GM23338 (cell line): ENCODE data around the gene APOB. TPM values are rescaled to one million over a fixed set of nuclear protein-coding genes. Genes with fewer than 3 reads are reported as not detected.

Source experiments
- ATAC-seq: fragments of 200-7000 bp; cut with Tn5 transposase; 3 replicates; pipeline ENCODE4 v1.9.1; 2020
- DNase-seq: peaks from one replicate; pipeline ENCODE4 v3.0.0-alpha.2; 2015; ENCODE audit warnings: low spot score
- H2AFZ ChIP-seq: fragments of 200-600 bp; sonication (generic); 2 replicates; pipeline ENCODE4 v1.8.0; 2016; ENCODE audit warnings: antibody characterized with exemption, mild to moderate bottlenecking, moderate library complexity
- H3F3A ChIP-seq: fragments of 200-600 bp; sonication (generic); replicated peaks from 2 replicates; pipeline ENCODE4 v1.8.0; 2017; ENCODE audit warnings: antibody characterized with exemption, mixed run types, low read depth
- H3K27ac ChIP-seq: fragments of 200-600 bp; sonication (generic); 2 replicates; pipeline ENCODE4 v1.6.1; 2016; ENCODE audit warnings: low read depth
- H3K27me3 ChIP-seq: fragments of 200-600 bp; sonication (generic); 2 replicates; pipeline ENCODE4 v1.8.0; 2016; ENCODE audit warnings: mild to moderate bottlenecking, mixed run types, moderate library complexity; ENCODE audit not compliant: insufficient read depth
- H3K36me3 ChIP-seq: fragments of 200-600 bp; sonication (generic); 2 replicates; pipeline ENCODE4 v1.8.0; 2016; ENCODE audit warnings: mild to moderate bottlenecking; ENCODE audit not compliant: insufficient read depth
- H3K4me1 ChIP-seq: fragments of 200-600 bp; sonication (generic); 2 replicates; pipeline ENCODE4 v1.8.0; 2016; ENCODE audit warnings: mild to moderate bottlenecking, moderate library complexity; ENCODE audit not compliant: insufficient read depth
- H3K4me2 ChIP-seq: fragments of 200-600 bp; sonication (generic); 2 replicates; pipeline ENCODE4 v1.7.1; 2017; ENCODE audit warnings: mixed run types
- H3K4me3 ChIP-seq: fragments of 200-600 bp; sonication (generic); 2 replicates; pipeline ENCODE4 v1.6.1; 2016; ENCODE audit warnings: mixed run types
- H3K79me2 ChIP-seq: fragments of 200-600 bp; sonication (generic); replicated peaks from 2 replicates; pipeline ENCODE4 v1.8.0; 2017; ENCODE audit warnings: mild to moderate bottlenecking; ENCODE audit not compliant: insufficient read depth
- H3K9me2 ChIP-seq: fragments of 200-600 bp; sonication (generic); 2 replicates; pipeline ENCODE4 v1.8.0; 2017; ENCODE audit not compliant: insufficient read depth
- H4K20me1 ChIP-seq: fragments of 200-600 bp; sonication (generic); replicated peaks from 2 replicates; pipeline ENCODE4 v1.8.0; 2017; ENCODE audit warnings: mild to moderate bottlenecking; ENCODE audit not compliant: insufficient read depth
- H3K27ac Mint-ChIP-seq: 2 replicates; pipeline ENCODE4 v1.8.0; 2020; ENCODE audit warnings: inconsistent platforms, mild to moderate bottlenecking, moderate library complexity, mixed read lengths
- H3K27me3 Mint-ChIP-seq: 3 replicates; pipeline ENCODE4 v1.8.0; 2022; ENCODE audit warnings: low read depth, mild to moderate bottlenecking, moderate library complexity, mixed read lengths, inconsistent platforms; ENCODE audit not compliant: insufficient read depth, poor library complexity
- H3K36me3 Mint-ChIP-seq: 3 replicates; pipeline ENCODE4 v1.8.0; 2021; ENCODE audit warnings: low read depth, mild to moderate bottlenecking, inconsistent platforms, moderate library complexity, mixed read lengths
- H3K4me1 Mint-ChIP-seq: 3 replicates; pipeline ENCODE4 v1.8.0; 2020; ENCODE audit warnings: mild to moderate bottlenecking, inconsistent platforms, mixed read lengths
- H3K4me3 Mint-ChIP-seq: 3 replicates; pipeline ENCODE4 v1.8.0; 2021; ENCODE audit warnings: moderate library complexity, mild to moderate bottlenecking, inconsistent platforms, mixed read lengths
- H3K9me3 Mint-ChIP-seq: 3 replicates; pipeline ENCODE4 v1.8.0; 2020; ENCODE audit warnings: moderate library complexity, mild to moderate bottlenecking, inconsistent platforms, mixed read lengths
- EZH2 ChIP-seq: fragments of 200-600 bp; sonication (generic); IDR thresholded peaks from one replicate; pipeline ENCODE4 v1.8.0; 2017; ENCODE audit warnings: antibody characterized with exemption, mild to moderate bottlenecking, low read depth; ENCODE audit not compliant: unreplicated experiment
- JUNB ChIP-seq: IDR thresholded peaks from one replicate; pipeline ENCODE4 v1.6.1; 2016; ENCODE audit warnings: antibody characterized with exemption; ENCODE audit not compliant: unreplicated experiment
- NANOG ChIP-seq: IDR thresholded peaks from 2 replicates; pipeline ENCODE4 v1.6.1; 2016; ENCODE audit warnings: antibody characterized with exemption, borderline replicate concordance
- POLR2AphosphoS5 ChIP-seq: IDR thresholded peaks from 2 replicates; pipeline ENCODE4 v1.6.1; 2016; ENCODE audit warnings: antibody characterized with exemption, low read depth
- ZNF331 ChIP-seq: fragments of 250-450 bp; sonication (Bioruptor Pico); IDR thresholded peaks from 2 replicates; pipeline ENCODE4 v1.5.0; 2020; ENCODE audit warnings: low read depth, mild to moderate bottlenecking, moderate library complexity
- polyA plus RNA-seq: library from polyadenylated mRNA; unstranded; fragments of >200 nt; fragmentation: Nextera tagmentation; extraction: Ambion mirVana; gene quantifications from 2 replicates; pipeline ENCODE4 v1.2.1, GENCODE V29; 2016
- total RNA-seq: library from RNA; depleted of rRNA; stranded (reverse); fragments of >200 nt; shearing (Covaris generic); gene quantifications from 2 replicates; pipeline ENCODE4 v1.2.3, GENCODE V29; 2014
- TF ChIP-seq, protein P1 (sequence below): IDR thresholded peaks from 2 replicates; pipeline ENCODE4 v1.6.1; 2016; ENCODE audit warnings: antibody characterized with exemption
- TF ChIP-seq, protein P2 (sequence below): IDR thresholded peaks from one replicate; pipeline ENCODE4 v1.6.1; 2018; ENCODE audit warnings: antibody characterized with exemption; ENCODE audit not compliant: unreplicated experiment
- TF ChIP-seq, protein P3 (sequence below), 2 experiments: fragments of 200-600 bp in 1 of 2; sonication (generic) in 1 of 2; conservative IDR thresholded peaks; 2 replicates each; pipeline versions ENCODE4 v1.5.1 to v1.6.1; 2016 to 2017; ENCODE audit warnings: antibody characterized with exemption in 2 of 2, low read depth in 2 of 2, mild to moderate bottlenecking in 2 of 2, moderate library complexity in 1 of 2

The APOB gene
- total and polyA plus RNA-seq, 2 experiments from 2014 or later: 0.08 to 0.56 TPM

DNA sequence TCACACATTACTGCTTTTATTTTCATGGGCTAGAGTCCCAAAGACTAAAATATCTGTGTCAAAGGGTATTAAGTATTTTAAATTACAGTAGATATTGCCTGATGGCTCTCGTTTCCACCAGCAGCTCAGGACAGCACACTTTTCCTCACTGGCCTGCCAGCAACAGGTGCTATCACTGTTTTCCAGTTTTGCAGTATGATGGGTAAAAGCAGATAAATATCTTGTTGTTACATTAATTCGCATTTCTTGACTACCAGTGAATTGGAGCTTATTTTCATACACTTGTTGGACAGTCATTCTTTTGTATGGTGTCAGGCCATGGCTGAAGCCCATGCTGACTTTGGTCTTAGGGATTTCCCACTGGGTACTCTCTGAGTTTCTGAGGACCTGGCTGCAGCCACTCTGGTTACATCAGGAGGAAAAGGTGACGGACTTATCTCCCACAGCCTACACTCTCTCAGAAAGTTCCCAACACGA is 4.8 kb downstream of the APOB start:
- TF ChIP-seq EZH2: no peak
- no peak for TF ChIP-seq NANOG
- TF ChIP-seq ZNF331 (CRISPR knock-in tag): no peak
- TF ChIP-seq, protein P1, sequence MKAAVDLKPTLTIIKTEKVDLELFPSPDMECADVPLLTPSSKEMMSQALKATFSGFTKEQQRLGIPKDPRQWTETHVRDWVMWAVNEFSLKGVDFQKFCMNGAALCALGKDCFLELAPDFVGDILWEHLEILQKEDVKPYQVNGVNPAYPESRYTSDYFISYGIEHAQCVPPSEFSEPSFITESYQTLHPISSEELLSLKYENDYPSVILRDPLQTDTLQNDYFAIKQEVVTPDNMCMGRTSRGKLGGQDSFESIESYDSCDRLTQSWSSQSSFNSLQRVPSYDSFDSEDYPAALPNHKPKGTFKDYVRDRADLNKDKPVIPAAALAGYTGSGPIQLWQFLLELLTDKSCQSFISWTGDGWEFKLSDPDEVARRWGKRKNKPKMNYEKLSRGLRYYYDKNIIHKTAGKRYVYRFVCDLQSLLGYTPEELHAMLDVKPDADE: no peak
- TF ChIP-seq, protein P2, sequence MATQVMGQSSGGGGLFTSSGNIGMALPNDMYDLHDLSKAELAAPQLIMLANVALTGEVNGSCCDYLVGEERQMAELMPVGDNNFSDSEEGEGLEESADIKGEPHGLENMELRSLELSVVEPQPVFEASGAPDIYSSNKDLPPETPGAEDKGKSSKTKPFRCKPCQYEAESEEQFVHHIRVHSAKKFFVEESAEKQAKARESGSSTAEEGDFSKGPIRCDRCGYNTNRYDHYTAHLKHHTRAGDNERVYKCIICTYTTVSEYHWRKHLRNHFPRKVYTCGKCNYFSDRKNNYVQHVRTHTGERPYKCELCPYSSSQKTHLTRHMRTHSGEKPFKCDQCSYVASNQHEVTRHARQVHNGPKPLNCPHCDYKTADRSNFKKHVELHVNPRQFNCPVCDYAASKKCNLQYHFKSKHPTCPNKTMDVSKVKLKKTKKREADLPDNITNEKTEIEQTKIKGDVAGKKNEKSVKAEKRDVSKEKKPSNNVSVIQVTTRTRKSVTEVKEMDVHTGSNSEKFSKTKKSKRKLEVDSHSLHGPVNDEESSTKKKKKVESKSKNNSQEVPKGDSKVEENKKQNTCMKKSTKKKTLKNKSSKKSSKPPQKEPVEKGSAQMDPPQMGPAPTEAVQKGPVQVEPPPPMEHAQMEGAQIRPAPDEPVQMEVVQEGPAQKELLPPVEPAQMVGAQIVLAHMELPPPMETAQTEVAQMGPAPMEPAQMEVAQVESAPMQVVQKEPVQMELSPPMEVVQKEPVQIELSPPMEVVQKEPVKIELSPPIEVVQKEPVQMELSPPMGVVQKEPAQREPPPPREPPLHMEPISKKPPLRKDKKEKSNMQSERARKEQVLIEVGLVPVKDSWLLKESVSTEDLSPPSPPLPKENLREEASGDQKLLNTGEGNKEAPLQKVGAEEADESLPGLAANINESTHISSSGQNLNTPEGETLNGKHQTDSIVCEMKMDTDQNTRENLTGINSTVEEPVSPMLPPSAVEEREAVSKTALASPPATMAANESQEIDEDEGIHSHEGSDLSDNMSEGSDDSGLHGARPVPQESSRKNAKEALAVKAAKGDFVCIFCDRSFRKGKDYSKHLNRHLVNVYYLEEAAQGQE: no peak
- TF ChIP-seq, protein P3, sequence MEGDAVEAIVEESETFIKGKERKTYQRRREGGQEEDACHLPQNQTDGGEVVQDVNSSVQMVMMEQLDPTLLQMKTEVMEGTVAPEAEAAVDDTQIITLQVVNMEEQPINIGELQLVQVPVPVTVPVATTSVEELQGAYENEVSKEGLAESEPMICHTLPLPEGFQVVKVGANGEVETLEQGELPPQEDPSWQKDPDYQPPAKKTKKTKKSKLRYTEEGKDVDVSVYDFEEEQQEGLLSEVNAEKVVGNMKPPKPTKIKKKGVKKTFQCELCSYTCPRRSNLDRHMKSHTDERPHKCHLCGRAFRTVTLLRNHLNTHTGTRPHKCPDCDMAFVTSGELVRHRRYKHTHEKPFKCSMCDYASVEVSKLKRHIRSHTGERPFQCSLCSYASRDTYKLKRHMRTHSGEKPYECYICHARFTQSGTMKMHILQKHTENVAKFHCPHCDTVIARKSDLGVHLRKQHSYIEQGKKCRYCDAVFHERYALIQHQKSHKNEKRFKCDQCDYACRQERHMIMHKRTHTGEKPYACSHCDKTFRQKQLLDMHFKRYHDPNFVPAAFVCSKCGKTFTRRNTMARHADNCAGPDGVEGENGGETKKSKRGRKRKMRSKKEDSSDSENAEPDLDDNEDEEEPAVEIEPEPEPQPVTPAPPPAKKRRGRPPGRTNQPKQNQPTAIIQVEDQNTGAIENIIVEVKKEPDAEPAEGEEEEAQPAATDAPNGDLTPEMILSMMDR (conservative IDR thresholded peaks at IDR 0.05; ENCODE audit: low read depth in 2 of 2): no peak
- TF ChIP-seq POLR2AphosphoS5: no peak
- Histone ChIP-seq H3K27ac (no peak overlapping the region), H3F3A (no peaks in the 10 kb centered on the region), H3K4me2 (no peak overlapping the region), H3K79me2 (no peaks in the 10 kb centered on the region), H4K20me1 (no peaks in the 10 kb centered on the region), H3K4me1 (peaks cover under 1% of the 10 kb centered on the region), H2AFZ (no peak overlapping the region), H3K36me3 (no peaks in the 10 kb centered on the region), H3K27me3 (peaks cover 2% of the 10 kb centered on the region), H3K9me2 (peaks cover 4% of the 10 kb centered on the region; the same call in 1 of the 2 replicates), H3K4me3 (no peak overlapping the region)
- DNase-seq: no peak
- Mint-ChIP-seq H3K4me1 (0 out of 3 replicates have a peak, but pooled peaks cover 2% of the 10 kb centered on the region), H3K27me3 (peaks cover 6% of the 10 kb centered on the region), H3K36me3 (no peaks in the 10 kb centered on the region), H3K27ac (no peak overlapping the region), H3K9me3 (no peaks in the 10 kb centered on the region), H3K4me3 (no peak overlapping the region)
- ATAC-seq: no peak

DNA sequence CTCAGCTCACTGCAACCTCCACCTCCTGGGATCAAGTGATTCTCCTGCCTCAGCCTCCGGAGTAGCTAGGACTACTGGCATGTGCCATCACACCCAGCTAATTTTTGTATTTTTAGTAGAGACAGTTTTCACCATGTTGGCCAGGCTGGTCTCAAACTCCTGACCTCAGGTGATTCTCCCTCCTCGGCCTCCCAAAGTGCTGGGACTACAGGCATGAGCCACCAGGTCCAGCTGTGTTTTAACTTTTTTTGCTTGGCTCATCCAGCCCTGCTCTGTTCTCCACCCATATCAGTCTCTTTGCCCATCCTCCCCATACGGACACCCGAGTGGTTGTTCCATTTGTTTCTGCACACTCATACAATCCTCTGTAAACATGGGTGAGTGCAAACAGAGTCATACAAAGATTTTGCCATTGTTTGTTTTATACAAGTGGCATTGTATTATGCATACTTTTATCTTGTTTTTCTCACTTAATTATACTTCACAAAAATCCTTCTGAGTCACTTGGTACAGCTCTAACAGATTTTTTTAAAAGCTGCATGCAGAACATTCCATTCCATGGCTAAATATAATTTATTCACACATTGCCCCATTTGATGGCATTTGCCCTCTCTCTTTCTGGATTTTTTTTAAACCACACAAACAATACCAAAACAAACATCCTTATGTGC is 5.3 kb downstream of the APOB start:
- Histone ChIP-seq H3K4me1 (no peaks in the 10 kb centered on the region), H3K27me3 (no peaks in the 10 kb centered on the region), H3K27ac (no peak overlapping the region), H3K79me2 (no peaks in the 10 kb centered on the region), H3F3A (no peaks in the 10 kb centered on the region), H3K4me3 (no peak overlapping the region), H4K20me1 (no peaks in the 10 kb centered on the region), H3K4me2 (no peak overlapping the region), H2AFZ (no peak overlapping the region), H3K9me2 (peaks cover 5% of the 10 kb centered on the region; the same call in 1 of the 2 replicates), H3K36me3 (no peaks in the 10 kb centered on the region)
- no peak for DNase-seq
- Mint-ChIP-seq H3K4me1 (0 out of 3 replicates have a peak, but pooled peaks cover 2% of the 10 kb centered on the region), H3K4me3 (no peak overlapping the region), H3K9me3 (no peaks in the 10 kb centered on the region), H3K27me3 (peaks cover 6% of the 10 kb centered on the region), H3K27ac (no peak overlapping the region), H3K36me3 (no peaks in the 10 kb centered on the region)
- ATAC-seq: no peak
- TF ChIP-seq JUNB: no peak
- TF ChIP-seq, protein P3 (conservative IDR thresholded peaks at IDR 0.05; ENCODE audit: low read depth in 2 of 2): no peak
- TF ChIP-seq, protein P1: no peak
